HG03432 (cell line): Measurements from ENCODE around the gene SLC41A3.
A peak's percentile ranks its signal among the peaks of the same experiment; 100 is the strongest.
"Not testable (repeated sequence)": the region's sequence is repeated elsewhere in the genome, so short reads cannot be mapped to it uniquely, and the experiment has no call there.

ENCODE experiments used
- ATAC-seq: cut with Tn5 transposase; IDR thresholded peaks from one replicate; pipeline ENCODE4 v1.9.1; 2021; ENCODE audit warnings: mild to moderate bottlenecking, moderate library complexity; ENCODE audit not compliant: unreplicated experiment

Gene SLC41A3

DNA sequence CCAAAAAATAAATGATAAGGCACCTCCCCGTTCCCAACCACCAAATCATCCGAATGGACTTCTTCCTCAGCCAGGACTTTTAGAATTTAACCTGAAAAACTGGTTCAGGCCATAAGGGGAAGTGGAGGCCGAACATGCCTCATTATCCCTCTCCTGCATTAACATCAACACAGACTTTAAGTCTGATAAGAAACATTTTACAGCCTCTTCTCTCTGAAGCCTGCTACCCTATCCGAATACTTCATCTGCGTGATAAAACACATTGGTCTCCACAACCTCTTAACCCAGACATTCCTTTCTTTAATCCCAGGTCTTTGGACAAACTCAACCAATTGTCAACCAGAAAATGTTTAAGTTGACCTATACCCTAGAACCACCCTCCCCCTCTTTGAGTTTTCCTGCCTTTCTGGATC is 850 bp upstream of the SLC41A3 start:
- no peak for ATAC-seq

DNA sequence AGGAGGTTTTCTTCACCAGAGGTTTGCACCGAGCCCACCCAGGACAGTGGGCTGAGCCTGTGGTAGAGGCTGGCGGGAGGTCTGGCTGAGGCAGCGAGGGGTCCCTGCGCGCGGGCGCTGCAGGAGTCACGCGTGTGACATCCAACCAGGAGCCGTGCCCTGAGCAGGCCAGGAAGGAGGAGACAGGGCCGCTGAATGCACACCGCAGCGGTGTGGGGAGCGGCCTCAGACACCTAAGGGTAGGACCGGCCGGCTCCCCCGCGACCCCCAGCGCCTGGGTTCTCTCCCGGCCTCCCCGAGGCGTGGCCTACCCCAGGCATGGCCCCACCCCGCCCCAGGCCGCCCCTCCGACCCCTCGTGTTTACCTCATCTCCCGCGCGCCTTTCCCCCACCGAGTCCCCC is 412 bp downstream of the SLC41A3 start:
- ATAC-seq = peak; percentile 55

DNA sequence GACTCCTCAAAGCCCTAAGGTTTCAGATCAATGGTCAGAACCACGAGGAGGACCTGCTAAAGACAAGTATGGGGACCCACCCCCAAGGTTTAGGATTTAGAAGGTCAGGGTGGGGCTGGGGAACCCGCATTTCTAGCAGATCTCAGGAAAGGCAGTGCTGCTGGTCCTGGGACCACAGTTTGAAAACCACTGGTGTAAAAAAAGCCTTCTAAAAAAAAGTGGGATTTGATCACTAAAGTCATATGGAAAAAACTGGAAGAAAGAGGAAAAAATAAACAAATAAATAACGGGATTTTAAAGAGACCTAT is 832 bp downstream of the SLC41A3 start:
- no peak for ATAC-seq

DNA sequence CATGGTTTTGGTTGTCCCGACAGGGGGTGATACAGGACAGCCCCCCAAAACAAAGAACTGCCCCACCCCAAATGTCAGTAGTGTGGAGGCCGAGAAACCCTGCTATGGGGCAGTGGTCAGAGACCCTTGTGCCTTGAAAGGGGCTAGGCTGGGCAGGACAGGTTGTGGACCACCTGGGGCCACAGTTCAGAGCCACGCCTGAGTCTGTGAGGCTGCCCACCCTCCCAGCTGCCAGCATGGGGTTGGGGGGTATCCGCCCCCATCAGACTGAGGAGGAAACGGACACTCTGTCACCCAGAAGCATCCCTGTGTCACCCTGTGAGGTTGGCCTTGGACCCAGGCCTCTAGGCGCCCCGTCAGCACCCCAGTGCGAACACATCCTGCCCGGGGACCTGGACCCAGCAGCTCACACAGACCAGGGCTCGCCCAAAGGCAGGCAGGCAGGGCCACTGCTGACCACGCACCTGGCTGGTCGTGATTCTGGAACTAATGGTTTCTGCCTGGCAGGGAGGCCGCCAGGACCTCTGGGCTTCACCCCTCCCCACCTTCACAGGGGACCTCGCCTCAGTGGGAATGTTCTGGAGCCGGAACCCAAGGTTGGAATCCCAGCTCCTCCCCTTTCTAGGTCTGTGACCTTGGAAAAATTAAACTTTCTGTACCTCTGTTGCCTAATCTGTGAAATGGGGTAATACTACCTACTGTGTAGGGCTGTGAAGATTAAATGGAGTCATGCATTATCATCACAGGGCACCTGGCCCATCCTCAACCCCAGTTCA is 1.4 kb downstream of the SLC41A3 start:
- ATAC-seq = no peak

DNA sequence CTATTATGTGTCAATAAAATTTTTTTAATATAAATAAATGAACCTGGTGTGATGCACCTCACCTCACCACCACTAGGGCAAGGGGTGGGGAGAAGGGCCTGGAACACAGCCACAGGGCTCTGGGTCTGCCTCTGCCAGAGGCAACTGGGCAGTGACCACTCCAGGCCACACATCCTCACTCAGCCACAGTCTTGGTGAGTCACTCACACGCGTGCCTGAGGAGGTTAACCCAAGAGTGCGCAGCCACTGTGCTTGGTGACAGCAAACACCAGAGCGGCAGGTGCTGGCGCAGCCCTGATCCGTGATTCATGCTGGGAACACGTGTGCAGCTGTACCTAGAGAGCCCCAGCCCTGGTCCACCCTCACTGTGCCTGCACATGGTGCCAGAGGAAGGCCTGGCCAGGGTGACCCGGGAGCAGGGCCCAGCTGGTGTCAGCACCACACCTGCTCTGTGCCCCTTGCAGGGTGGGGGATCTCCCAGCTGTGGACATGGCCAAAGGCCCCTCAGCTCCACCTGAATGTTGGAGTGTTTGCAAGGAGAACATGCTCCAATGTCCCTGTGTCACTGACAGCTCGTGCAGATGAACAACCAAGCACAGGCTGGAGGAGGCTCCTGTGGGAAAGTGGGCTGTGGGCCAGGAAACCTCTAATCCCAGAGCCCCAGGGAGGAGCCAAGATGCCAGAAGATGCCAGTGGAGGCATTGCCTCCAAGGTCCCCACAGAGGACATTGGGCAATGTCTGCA is 2.1 kb downstream of the SLC41A3 start:
- no peak for ATAC-seq

DNA sequence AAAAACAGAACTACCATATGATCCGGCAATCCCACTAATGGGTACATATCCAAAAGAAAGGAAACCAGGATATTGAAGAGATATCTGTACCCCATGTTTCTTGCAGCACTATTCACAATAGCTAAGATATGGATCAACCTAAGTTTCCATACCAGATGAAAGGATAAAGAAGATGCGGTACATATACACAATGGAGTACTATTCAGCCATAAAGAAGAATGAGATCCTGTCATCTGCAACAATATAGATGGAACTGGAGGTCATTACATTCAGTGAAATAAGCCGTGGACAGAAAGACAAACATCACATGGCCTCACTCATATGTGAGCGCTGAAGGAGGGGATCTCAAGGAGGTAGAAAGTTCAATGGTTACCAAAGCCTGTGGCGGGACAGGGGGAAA is 3.0 kb downstream of the SLC41A3 start:
- ATAC-seq = no peak

DNA sequence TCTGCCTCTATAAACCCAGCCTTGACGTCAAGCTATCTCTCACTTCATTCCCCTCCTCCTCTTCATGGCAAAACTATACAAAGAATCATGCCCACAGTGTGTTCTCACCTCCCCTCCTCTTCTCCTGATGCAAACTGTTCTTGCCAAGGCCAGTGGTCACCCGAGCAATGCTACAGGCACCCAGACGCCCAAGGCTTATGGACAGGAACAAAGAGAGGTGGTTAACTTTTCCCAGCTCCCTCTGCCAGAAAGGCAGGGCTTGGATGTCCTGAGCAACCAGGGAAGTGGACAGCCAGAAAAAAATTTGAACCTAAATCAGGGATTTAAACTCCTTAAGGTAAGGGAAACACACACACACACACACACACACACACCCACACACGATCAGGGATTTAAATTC is 5.1 kb downstream of the SLC41A3 start:
- no peak for ATAC-seq

DNA sequence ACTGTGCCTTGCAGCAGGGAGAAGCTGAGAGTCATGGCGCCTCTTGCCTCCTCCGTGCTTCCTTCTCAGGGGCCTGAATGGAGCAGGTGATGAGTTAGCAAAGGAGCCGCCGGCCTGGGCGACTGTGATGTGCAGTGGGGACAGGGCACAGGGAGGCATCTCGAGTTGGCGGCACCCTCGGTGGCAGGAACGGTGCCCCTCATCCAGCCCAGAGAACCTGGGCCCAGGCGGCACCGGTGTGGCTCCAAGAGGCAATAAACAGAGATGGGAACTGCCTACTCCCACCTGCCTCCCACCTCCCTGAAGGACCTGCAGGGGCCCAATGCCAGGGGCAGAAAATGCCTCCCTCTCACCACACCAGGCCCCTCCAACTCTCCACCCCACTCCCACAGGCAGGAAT is 6.2 kb downstream of the SLC41A3 start:
- no peak for ATAC-seq

DNA sequence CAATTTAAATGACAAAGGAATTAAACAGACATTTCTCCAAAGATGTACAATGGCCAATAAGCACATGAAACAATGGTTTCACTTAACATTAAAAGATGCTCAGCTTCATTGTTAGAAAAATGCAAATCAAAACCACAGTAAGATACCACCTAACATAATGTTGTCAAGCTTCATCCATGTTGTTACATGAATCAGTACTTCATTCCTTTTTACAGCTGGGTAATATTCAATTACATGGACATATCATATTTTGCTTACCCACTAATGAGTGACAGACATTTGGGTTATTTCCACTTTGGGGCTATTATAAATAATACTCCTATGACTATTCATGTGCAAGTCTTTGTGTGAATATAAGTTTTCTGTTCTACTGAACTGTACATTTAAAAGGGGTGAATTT is 7.8 kb downstream of the SLC41A3 start:
- no peak for ATAC-seq

DNA sequence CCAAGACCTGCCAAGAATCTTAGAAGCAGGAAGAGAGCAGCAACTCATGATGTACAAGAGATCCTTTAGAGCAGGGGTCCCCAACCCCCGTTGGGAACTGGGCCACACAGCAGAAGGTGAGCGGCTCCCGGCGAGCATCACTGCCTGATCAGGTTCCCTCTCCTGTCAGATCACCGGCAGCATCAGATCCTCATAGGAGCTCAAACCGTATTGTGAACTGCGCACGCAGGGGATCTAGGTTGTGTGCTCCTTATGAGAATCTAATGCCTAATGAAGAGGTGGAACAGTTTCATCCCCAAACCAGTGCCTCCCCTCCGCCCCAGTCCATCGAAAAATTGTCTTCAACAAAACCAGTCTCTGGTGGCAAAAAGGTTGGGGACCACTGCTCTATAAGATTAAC is 13.8 kb downstream of the SLC41A3 start:
- no peak for ATAC-seq

DNA sequence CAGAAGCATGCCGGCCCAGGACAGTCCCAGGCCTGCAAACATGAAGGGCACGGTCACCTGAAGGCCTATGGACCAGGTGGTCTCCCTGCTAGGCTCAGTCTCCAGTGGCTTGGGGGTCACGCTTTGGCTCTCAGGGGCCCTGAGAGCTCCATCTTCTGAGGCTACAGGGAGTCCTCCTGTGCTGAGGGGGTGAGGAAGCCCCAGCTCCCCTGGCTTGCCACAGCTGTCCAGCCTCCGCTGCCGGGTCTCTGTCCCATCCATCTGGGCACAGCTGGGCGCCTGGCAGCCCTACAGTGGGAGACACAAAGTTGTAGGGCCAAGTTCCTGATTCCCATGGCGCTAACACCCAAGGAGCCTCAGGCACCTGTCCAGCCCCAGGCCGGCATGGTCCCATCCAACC is 16.0 kb downstream of the SLC41A3 start:
- ATAC-seq = no peak

DNA sequence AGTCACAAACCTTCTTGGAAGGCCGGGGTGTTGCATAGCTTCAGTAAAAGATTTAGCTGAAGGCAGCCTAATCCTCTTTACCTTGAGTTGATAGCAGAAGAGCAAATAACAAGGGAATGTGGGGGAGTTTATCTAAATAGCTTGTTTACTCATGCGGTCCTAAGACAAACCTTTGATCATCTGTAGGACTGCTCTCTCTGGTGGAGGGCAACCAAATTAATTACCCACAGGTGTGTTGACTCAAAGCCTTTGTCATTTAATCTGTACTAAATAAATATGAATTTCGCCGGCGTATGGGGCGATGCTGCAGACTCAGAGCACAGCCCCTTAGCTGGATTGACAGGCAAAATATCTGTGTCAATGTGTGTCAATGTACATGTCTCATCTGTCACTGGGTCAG is 17.2 kb downstream of the SLC41A3 start:
- ATAC-seq = not testable (repeated sequence)

DNA sequence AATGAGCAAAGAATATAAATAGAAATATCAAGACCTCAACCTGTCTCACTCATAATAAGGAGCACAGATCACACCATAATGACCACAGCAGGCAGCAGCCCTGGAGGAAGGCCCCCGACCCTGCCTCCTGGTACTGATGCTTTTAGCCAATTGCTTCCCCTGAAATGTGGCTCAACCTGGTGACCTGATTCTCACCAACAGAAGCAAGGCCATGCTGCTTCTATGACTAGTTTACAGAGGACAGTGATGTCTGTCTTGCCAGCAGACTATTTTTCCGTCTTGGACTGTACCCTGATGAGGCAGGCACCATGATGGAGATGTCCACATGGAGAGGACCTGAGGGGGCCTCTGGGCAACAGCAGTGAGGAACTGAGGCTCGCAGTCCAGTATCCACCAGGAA is 18.0 kb downstream of the SLC41A3 start:
- no peak for ATAC-seq

DNA sequence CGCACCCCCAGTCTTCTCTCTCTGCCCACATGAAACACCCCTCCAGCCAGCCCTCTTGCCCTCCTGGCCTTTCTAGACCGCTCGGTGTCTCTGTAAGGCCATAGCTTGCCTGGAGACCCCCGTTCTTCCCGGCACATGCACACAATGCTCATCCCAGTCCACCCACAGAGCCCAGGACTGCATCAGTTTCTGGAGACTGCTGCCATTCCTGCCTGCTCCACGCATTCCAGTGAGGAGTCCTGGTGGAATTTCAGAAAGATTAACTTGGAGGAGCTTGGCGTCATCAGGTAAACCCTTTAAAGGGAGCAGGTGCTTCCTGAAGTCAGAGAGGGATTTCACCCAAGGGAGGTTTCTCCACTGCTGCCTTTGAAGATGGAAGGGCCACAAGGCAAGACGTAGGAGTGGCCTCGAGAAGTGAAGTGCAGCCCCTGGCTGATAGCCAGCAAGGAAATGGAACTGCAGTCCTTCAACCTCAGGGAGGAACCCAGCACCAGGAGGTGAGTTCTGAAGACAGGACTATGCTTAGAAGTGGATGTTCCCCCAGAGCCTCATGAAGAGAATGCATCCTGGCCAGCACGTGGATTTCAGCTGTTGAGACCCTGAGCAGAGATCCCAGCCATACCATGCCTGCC is 19.2 kb downstream of the SLC41A3 start:
- no peak for ATAC-seq

DNA sequence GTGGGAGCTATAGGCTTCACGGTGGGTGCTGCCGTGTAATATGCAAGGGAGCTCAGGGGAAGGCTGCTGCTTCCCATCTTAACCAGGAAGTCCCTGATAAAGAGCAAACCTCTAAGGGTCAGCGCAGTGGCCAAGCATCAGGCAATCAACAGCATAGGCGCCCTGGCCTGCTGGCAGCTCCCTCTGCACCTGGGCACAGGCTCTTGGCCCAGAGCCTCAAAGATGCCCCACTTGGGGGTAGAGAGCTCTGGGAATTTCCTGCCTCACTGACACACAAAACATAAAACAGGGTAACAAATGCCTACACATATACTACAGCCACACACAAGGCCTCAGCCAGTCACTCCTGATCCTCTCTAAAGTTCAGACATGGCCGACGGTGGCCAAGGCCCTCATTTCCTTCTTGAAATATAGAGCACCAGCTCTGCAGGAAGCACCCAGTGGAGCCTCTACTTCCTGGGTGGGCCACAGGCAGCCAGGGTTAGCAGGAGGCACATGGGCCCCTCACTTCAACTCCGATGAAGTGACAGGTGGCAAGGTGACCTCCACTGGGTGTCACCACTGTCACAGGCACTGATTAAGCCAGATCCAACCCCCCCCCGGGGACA is 20.5 kb downstream of the SLC41A3 start:
- ATAC-seq = no peak

DNA sequence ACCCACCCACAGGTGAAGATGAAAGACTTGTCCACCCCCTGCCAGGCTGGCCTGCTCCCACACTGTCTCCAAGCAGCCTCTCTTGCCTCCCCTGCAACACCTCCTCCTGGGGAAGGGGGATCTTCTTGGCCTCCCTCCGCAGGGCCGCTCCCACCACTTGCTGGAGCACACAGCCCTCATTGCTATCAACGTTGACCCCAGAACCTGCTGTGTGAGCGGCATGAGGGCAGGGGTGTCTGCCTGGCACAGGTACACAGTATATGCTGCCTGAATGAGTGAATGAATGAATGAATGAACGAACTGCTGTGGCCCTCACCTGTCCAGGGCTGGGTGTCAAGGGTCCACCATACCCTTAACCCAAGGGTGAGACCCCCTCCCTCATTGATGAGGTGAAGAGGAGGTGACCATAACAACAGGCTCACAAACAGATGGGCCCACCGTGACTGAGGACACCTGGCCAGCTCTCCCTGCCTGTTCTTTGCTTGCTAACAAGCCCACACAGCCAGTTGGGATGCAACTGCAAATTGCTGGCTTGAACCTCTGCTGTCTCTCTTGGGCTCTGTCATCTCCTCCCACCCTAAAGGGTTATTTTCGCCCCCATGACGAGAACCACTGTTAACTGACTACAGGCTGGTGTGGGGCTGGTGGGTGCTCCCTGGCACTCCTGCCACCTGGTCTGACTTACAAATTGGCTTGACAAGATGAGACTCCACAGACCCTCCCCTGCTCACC is 22.5 kb downstream of the SLC41A3 start:
- no peak for ATAC-seq

DNA sequence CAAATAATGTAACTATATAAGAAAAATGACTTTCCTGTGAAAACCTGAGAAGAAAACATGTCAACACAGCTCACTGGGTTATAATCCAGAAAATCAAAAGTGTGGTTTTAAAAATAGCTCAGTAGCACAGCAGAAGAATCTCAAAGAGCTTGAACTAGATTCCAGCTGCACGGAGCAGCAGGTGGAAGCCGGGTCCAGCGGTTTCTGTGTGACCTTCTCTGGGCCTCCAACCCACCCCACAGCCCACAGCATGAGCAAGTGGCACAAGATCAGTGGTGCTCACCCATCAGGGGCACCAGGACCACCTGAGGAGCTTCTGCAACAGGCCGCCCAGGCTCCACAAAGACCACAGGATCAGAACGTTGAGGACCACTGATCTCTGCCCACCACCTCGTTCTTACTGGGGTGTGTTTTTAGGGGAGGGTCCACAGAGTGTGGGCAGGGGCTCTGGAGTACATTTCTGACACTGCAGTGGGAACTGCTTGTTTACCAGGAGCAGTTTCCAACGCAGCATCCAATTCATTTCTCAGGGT is 23.2 kb downstream of the SLC41A3 start:
- ATAC-seq = no peak

DNA sequence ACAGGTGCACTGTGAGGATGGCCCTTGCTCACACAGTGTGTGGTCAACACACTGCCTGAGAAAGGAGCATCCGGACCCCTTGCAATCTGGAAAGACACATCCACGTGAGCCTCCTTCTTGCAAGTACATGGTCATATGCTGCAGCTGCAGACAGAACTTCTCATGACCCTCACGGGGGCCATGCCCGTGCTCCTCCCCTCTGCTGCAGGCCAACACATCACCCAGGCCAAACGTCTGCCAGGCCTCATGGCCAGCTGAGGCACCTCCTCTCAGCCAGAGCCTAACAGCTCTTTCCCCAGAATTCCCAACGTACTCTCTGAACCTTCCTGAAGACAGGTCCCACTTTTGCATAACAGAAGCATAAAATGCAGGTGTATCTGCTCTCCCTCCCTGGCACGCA is 25.3 kb downstream of the SLC41A3 start:
- ATAC-seq = no peak

DNA sequence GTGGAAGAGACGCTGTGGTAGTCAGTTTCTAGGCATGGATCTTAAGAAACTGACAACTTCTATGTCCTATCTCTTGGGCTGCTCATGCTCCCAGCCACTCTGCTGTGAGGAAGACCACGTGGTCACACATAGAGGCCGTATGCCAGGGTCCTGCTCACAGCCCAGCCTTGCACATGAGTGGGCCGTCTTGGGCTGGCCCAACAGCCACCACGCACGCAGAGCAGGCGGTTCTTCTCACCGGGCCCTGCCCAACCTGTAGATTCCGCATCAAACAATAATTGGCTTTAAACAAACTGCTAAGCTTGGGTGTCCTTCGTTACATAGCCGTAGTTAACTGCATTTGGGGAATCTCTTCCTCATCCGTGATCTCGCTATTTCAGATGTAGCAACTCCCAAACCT is 26.0 kb downstream of the SLC41A3 start:
- ATAC-seq = no peak

DNA sequence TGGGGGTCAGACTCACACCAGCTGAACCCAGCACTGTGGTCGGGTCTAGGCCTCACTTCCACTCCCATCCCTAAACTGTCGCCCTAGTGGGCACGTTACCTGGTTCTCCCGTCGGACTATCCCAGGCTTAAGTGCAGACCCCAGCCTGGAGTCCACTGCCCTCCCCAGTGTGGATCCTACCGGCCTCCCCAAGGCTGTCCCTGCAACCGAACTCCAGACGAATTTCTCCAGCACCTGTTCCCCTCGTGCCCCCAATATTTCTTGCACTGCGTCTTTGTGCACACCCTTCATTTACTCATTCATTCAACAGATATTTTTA is 26.5 kb downstream of the SLC41A3 start:
- ATAC-seq = no peak
